WTC11 (cell line): ENCODE data around the gene SRR. TPM values are rescaled to one million over a fixed set of nuclear protein-coding genes. Genes with fewer than 3 reads are reported as not detected.

Experiments used
- ATAC-seq: fragments of 200-7000 bp; cut with Tn5 transposase; 2 replicates; pipeline ENCODE4 v1.10.0; 2021; ENCODE audit warnings: mild to moderate bottlenecking, moderate library complexity
- CTCF ChIA-PET: fragments of 300-600 bp; sonication (Branson Sonifier 250); formaldehyde crosslinking; loops from one replicate; lab custom pipeline; 2021; ENCODE audit warnings: antibody characterized with exemption; lab: Charles Lee
- POLR2A ChIA-PET: fragments of 350-600 bp; sonication (Branson Sonifier 250); formaldehyde crosslinking; loops from one replicate; lab custom pipeline; 2021; ENCODE audit warnings: antibody characterized with exemption; lab: Charles Lee
- DNase-seq: peaks from one replicate; pipeline ENCODE4 v3.0.0; 2021; ENCODE audit warnings: low spot score
- H3K27ac Mint-ChIP-seq: 2 replicates; pipeline ENCODE4 v1.8.0; 2021; ENCODE audit warnings: mixed read lengths
- H3K27me3 Mint-ChIP-seq: 2 replicates; pipeline ENCODE4 v1.8.0; 2021; ENCODE audit warnings: low read depth, mild to moderate bottlenecking, moderate library complexity, mixed read lengths
- H3K36me3 Mint-ChIP-seq: 2 replicates; pipeline ENCODE4 v1.8.0; 2021; ENCODE audit warnings: mixed read lengths
- H3K4me1 Mint-ChIP-seq: 2 replicates; pipeline ENCODE4 v1.8.0; 2022; ENCODE audit warnings: mixed read lengths
- H3K4me3 Mint-ChIP-seq: 2 replicates; pipeline ENCODE4 v1.8.0; 2021; ENCODE audit warnings: mild to moderate bottlenecking, moderate library complexity, mixed read lengths
- H3K9me3 Mint-ChIP-seq: 2 replicates; pipeline ENCODE4 v1.8.0; 2021; ENCODE audit warnings: mixed read lengths
- CREM ChIP-seq: sonication (generic); formaldehyde crosslinking; IDR thresholded peaks from 2 replicates; pipeline ENCODE4 v1.8.1; 2022; ENCODE audit warnings: mild to moderate bottlenecking, missing genetic modification reagents, moderate library complexity
- ETV6 ChIP-seq: sonication (generic); formaldehyde crosslinking; IDR thresholded peaks from 2 replicates; pipeline ENCODE4 v1.8.1; 2022; ENCODE audit warnings: mild to moderate bottlenecking, missing genetic modification reagents
- FOXJ3 ChIP-seq: sonication (generic); formaldehyde crosslinking; IDR thresholded peaks from 2 replicates; pipeline ENCODE4 v1.9.0; 2021; ENCODE audit warnings: missing genetic modification reagents, mild to moderate bottlenecking, borderline replicate concordance
- FOXP1 ChIP-seq: sonication (generic); formaldehyde crosslinking; IDR thresholded peaks from 2 replicates; pipeline ENCODE4 v1.8.0; 2022; ENCODE audit warnings: missing genetic modification reagents, mild to moderate bottlenecking, moderate library complexity, borderline replicate concordance
- HMGA2 ChIP-seq: fragments of 250-450 bp; sonication (Bioruptor Pico); IDR thresholded peaks from 2 replicates; pipeline ENCODE4 v1.4.0; 2021; ENCODE audit warnings: mild to moderate bottlenecking, moderate library complexity
- JAZF1 ChIP-seq: fragments of 250-450 bp; sonication (Bioruptor Pico); IDR thresholded peaks from 2 replicates; pipeline ENCODE4 v1.9.0; 2021; ENCODE audit warnings: moderate library complexity, mild to moderate bottlenecking, inconsistent platforms
- MXD4 ChIP-seq: fragments of 250-450 bp; sonication (Bioruptor Pico); IDR thresholded peaks from 2 replicates; pipeline ENCODE4 v1.8.0; 2021; ENCODE audit warnings: mild to moderate bottlenecking, moderate library complexity, borderline replicate concordance
- NFE2L1 ChIP-seq: sonication (generic); formaldehyde crosslinking; IDR thresholded peaks from 2 replicates; pipeline ENCODE4 v1.8.1; 2023; ENCODE audit warnings: missing genetic modification reagents
- OVOL2 ChIP-seq: fragments of 250-450 bp; sonication (Bioruptor Pico); IDR thresholded peaks from 2 replicates; pipeline ENCODE4 v1.9.0; 2021; ENCODE audit warnings: mild to moderate bottlenecking, borderline replicate concordance
- SOX15 ChIP-seq: fragments of 250-450 bp; sonication (Bioruptor Pico); IDR thresholded peaks from 2 replicates; pipeline ENCODE4 v1.9.0; 2021; ENCODE audit warnings: mild to moderate bottlenecking
- TCF7 ChIP-seq: sonication (generic); formaldehyde crosslinking; IDR thresholded peaks from 2 replicates; pipeline ENCODE4 v1.8.0; 2022; ENCODE audit warnings: mild to moderate bottlenecking, low read depth, missing genetic modification reagents, moderate library complexity
- TEAD4 ChIP-seq: sonication (generic); formaldehyde crosslinking; IDR thresholded peaks from 2 replicates; pipeline ENCODE4 v1.8.0; 2022; ENCODE audit warnings: mild to moderate bottlenecking, missing genetic modification reagents
- ZNF219 ChIP-seq: sonication (generic); formaldehyde crosslinking; IDR thresholded peaks from 2 replicates; pipeline ENCODE4 v1.8.0; 2023; ENCODE audit warnings: missing genetic modification reagents, mild to moderate bottlenecking, borderline replicate concordance
- ZNF263 ChIP-seq: sonication (generic); formaldehyde crosslinking; IDR thresholded peaks from 2 replicates; pipeline ENCODE4 v1.8.1; 2022; ENCODE audit warnings: low read depth, mild to moderate bottlenecking, moderate library complexity, missing genetic modification reagents
- total RNA-seq: library from RNA; stranded (reverse); gene quantifications from 3 replicates; pipeline ENCODE4 v1.2.3, GENCODE V29; 2021
- TF ChIP-seq, protein P1 (sequence below): fragments of 250-450 bp; sonication (Bioruptor Pico); IDR thresholded peaks from 2 replicates; pipeline ENCODE4 v1.9.0; 2021; ENCODE audit warnings: mild to moderate bottlenecking
- TF ChIP-seq, protein P2 (sequence below): sonication (generic); formaldehyde crosslinking; IDR thresholded peaks from 2 replicates; pipeline ENCODE4 v1.8.0; 2022; ENCODE audit warnings: mild to moderate bottlenecking, missing genetic modification reagents
- TF ChIP-seq, protein P3 (sequence below): sonication (generic); formaldehyde crosslinking; IDR thresholded peaks from 2 replicates; pipeline ENCODE4 v1.8.1; 2023; ENCODE audit warnings: mild to moderate bottlenecking, missing genetic modification reagents, moderate library complexity
- TF ChIP-seq, protein P4 (sequence below): sonication (generic); formaldehyde crosslinking; IDR thresholded peaks from 2 replicates; pipeline ENCODE4 v1.8.1; 2023; ENCODE audit warnings: mild to moderate bottlenecking, missing genetic modification reagents

The SRR gene
- total RNA-seq, 1 experiment from 2014 or later = 5.1 TPM

DNA sequence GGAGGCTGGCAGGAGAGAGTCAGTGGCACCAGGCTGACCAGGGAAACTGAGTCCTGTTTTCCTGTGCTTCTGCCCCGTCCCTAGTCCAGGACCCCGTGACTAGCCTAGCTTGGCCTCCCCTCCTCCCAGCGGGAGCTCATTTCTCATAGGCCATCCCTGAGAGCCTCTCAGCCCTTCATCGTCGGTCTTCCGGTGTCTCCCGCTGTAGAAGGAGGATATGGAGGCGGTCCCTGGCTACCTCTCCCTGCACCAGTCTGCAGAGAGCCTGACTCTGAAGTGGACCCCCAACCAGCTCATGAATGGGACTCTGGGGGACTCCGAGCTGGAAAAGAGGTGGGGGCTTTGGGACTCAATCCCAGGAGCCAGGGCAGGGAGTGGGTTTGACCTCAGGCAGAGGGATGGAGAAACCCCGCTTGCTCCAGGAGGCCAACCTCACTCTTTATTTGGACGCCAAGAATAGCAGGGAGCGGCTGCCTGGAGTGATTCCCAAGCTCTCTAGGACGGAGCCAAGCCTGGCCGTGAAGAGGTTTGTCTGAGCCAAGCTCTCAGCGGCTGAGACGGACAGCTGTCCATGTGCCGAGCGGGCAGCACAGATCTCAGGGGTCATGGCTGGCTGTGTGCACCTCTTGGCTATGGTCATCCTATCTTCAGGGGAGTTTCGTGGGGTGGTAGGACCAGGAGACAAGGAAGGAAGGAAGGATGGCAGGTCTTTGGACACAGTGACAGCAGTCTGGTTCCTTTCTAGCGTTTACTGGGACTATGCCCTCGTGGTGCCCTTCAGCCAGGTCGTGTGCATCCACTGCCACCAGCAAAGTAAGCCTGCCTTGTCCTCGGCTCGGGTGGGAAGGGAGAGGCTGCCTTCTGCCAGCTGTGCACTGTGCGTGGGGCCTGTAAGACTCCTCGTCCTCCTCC lies 60.4 kb downstream of the SRR start:
- H3K27me3 Mint-ChIP-seq = no peaks in the 10 kb centered on the region
- DNase-seq (no peak), ATAC-seq (no peak)
- POLR2A ChIA-PET = no interaction called here
- peaks cover 3% of the 10 kb centered on the region; the same call in 1 of the 2 replicates for H3K4me1 Mint-ChIP-seq
- H3K4me3 Mint-ChIP-seq = no peak overlapping the region
- CTCF ChIA-PET = interaction anchor here (1.0 to 8.1 kb wide), 4 partner anchors 11 to 309 kb away, joined by 3 to 46 read pairs (median 17); partner anchors contain the start of gene HIC1
- peak overlapping the region; percentile 8; the same call in 1 of the 2 replicates for H3K27ac Mint-ChIP-seq
- H3K9me3 Mint-ChIP-seq = no peaks in the 10 kb centered on the region
- TF ChIP-seq, protein P1, sequence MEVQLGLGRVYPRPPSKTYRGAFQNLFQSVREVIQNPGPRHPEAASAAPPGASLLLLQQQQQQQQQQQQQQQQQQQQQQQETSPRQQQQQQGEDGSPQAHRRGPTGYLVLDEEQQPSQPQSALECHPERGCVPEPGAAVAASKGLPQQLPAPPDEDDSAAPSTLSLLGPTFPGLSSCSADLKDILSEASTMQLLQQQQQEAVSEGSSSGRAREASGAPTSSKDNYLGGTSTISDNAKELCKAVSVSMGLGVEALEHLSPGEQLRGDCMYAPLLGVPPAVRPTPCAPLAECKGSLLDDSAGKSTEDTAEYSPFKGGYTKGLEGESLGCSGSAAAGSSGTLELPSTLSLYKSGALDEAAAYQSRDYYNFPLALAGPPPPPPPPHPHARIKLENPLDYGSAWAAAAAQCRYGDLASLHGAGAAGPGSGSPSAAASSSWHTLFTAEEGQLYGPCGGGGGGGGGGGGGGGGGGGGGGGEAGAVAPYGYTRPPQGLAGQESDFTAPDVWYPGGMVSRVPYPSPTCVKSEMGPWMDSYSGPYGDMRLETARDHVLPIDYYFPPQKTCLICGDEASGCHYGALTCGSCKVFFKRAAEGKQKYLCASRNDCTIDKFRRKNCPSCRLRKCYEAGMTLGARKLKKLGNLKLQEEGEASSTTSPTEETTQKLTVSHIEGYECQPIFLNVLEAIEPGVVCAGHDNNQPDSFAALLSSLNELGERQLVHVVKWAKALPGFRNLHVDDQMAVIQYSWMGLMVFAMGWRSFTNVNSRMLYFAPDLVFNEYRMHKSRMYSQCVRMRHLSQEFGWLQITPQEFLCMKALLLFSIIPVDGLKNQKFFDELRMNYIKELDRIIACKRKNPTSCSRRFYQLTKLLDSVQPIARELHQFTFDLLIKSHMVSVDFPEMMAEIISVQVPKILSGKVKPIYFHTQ = no peak
- TF ChIP-seq, protein P2, sequence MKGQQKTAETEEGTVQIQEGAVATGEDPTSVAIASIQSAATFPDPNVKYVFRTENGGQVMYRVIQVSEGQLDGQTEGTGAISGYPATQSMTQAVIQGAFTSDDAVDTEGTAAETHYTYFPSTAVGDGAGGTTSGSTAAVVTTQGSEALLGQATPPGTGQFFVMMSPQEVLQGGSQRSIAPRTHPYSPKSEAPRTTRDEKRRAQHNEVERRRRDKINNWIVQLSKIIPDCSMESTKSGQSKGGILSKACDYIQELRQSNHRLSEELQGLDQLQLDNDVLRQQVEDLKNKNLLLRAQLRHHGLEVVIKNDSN (CRISPR knock-in tag) = no peak
- TF ChIP-seq TCF7 (CRISPR knock-in tag) (no peak), TEAD4 (CRISPR knock-in tag) (no peak), SOX15 (CRISPR knock-in tag) (no peak), FOXJ3 (CRISPR knock-in tag) (no peak), NFE2L1 (CRISPR knock-in tag) (no peak)
- TF ChIP-seq, protein P3, sequence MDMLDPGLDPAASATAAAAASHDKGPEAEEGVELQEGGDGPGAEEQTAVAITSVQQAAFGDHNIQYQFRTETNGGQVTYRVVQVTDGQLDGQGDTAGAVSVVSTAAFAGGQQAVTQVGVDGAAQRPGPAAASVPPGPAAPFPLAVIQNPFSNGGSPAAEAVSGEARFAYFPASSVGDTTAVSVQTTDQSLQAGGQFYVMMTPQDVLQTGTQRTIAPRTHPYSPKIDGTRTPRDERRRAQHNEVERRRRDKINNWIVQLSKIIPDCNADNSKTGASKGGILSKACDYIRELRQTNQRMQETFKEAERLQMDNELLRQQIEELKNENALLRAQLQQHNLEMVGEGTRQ = no peak
- TF ChIP-seq, protein P4, sequence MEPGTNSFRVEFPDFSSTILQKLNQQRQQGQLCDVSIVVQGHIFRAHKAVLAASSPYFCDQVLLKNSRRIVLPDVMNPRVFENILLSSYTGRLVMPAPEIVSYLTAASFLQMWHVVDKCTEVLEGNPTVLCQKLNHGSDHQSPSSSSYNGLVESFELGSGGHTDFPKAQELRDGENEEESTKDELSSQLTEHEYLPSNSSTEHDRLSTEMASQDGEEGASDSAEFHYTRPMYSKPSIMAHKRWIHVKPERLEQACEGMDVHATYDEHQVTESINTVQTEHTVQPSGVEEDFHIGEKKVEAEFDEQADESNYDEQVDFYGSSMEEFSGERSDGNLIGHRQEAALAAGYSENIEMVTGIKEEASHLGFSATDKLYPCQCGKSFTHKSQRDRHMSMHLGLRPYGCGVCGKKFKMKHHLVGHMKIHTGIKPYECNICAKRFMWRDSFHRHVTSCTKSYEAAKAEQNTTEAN (CRISPR knock-in tag) = no peak
- TF ChIP-seq, all 79 proteins: peak for 0
- no peaks in the 10 kb centered on the region for H3K36me3 Mint-ChIP-seq

DNA sequence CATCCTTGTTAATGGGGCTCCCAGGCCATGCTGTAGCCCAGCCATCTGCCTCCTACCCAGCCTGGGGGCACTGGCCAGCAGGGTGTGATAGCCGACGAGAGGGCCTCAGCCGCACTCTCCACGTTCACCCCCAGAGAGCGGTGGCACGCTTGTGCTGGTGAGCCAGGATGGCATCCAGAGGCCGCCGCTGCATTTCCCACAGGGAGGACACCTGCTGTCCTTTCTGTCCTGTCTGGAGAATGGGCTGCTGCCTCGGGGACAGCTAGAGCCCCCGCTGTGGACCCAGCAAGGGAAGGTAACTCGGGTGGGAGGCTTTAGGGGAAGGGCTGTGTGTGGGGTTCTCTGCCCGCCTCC lies 61.0 kb downstream of the SRR start:
- POLR2A ChIA-PET = no interaction called here
- no peaks in the 10 kb centered on the region for H3K27me3 Mint-ChIP-seq
- no peaks in the 10 kb centered on the region for H3K9me3 Mint-ChIP-seq
- CTCF ChIA-PET = interaction anchor here (1.0 to 8.1 kb wide), 4 partner anchors 11 to 310 kb away, joined by 3 to 46 read pairs (median 17); partner anchors contain the start of gene HIC1
- H3K27ac Mint-ChIP-seq = peak overlapping the region; percentile 8; the same call in 1 of the 2 replicates
- H3K4me1 Mint-ChIP-seq = peaks cover 5% of the 10 kb centered on the region
- no peak overlapping the region for H3K4me3 Mint-ChIP-seq
- ATAC-seq (no peak), DNase-seq (no peak)
- TF ChIP-seq HMGA2 (no peak), OVOL2 (no peak), ZNF263 (CRISPR knock-in tag) (no peak), MXD4 (no peak)
- H3K36me3 Mint-ChIP-seq = no peaks in the 10 kb centered on the region

DNA sequence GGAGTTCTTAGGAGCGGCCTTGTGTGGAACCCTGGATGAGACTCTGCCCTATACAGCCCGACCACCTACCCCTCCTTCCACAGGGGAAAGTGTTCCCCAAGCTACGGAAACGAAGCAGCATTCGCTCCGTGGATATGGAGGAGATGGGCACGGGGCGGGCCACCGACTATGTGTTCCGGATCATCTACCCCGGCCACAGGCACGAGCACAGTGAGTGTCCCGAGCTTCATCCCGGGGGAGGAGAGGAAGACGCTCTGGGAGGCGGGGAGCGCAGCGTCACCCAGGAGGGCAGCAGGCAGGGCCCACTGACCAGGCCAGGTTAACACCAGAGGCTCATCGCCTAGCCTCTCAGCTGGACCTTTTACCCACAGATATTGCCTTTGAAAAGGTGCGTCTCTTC lies 61.4 kb downstream of the SRR start:
- Mint-ChIP-seq H3K27ac (no peak overlapping the region), H3K9me3 (no peaks in the 10 kb centered on the region), H3K4me1 (peaks cover 9% of the 10 kb centered on the region), H3K36me3 (no peaks in the 10 kb centered on the region), H3K4me3 (no peak overlapping the region), H3K27me3 (no peaks in the 10 kb centered on the region)
- DNase-seq (no peak), ATAC-seq (no peak)
- POLR2A ChIA-PET = no interaction called here
- CTCF ChIA-PET = interaction anchor here (2.4 to 8.1 kb wide), 4 partner anchors 12 to 310 kb away, joined by 8 to 46 read pairs (median 23); partner anchors contain the start of gene HIC1
- TF ChIP-seq ETV6 (CRISPR knock-in tag) (no peak), ZNF219 (CRISPR knock-in tag) (no peak), NFE2L1 (CRISPR knock-in tag) (no peak), FOXP1 (CRISPR knock-in tag) (no peak), JAZF1 (CRISPR knock-in tag) (no peak), CREM (CRISPR knock-in tag) (no peak)
- TF ChIP-seq, protein P4 (CRISPR knock-in tag) = no peak
- TF ChIP-seq, protein P2 (CRISPR knock-in tag) = no peak
